Measurements from ENCODE around the gene CMC4. TPM values are rescaled to one million over a fixed set of nuclear protein-coding genes. Genes with fewer than 3 reads are reported as not detected.
A peak's percentile ranks its signal among the peaks of the same experiment; 100 is the strongest.

CMC4 gene
- total RNA-seq, 1 donor: 13.8 TPM

GRCh38 chrX:155094468-155095061 is 23.6 kb upstream of the CMC4 start:
- peak; percentile 38 for DNase-seq (ENCODE audit: low read depth)
- peak; percentile 63 for TF ChIP-seq CTCF (IDR thresholded peaks at IDR 0.05; ENCODE audit: insufficient read depth, low read depth, low read length)
- no peak overlapping the region for H3K4me3 ChIP-seq (ENCODE audit: low read depth, low read length)

- no peak for DNase-seq (ENCODE audit: low read depth)
- no peak overlapping the region for H3K4me3 ChIP-seq (ENCODE audit: low read depth, low read length)
- TF ChIP-seq CTCF (IDR thresholded peaks at IDR 0.05; ENCODE audit: insufficient read depth, low read depth, low read length): no peak
Measured at GRCh38 chrX:155086961-155087735, 16.2 kb upstream of the CMC4 start.

- peak; percentile 47 for TF ChIP-seq CTCF (IDR thresholded peaks at IDR 0.05; ENCODE audit: insufficient read depth, low read depth, low read length)
- peak; percentile 25 for DNase-seq (ENCODE audit: low read depth)
- H3K4me3 ChIP-seq (ENCODE audit: low read depth, low read length): no peak overlapping the region
Measured at GRCh38 chrX:155086202-155086840, 15.4 kb upstream of the CMC4 start.

GRCh38 chrX:155071694-155072280 is 851 bp upstream of the CMC4 start:
- H3K4me3 ChIP-seq (ENCODE audit: low read depth, low read length): peak overlapping the region; percentile 77
- no peak for TF ChIP-seq CTCF (IDR thresholded peaks at IDR 0.05; ENCODE audit: insufficient read depth, low read depth, low read length)
- DNase-seq (ENCODE audit: low read depth): peak; percentile 22

- TF ChIP-seq CTCF (IDR thresholded peaks at IDR 0.05; ENCODE audit: insufficient read depth, low read depth, low read length): no peak
- no peak for DNase-seq (ENCODE audit: low read depth)
- H3K4me3 ChIP-seq (ENCODE audit: low read depth, low read length): peak overlapping the region; percentile 69
Measured at GRCh38 chrX:155070663-155070974, 317 bp downstream of the CMC4 start.

GRCh38 chrX:155070038-155070437 is 898 bp downstream of the CMC4 start:
- no peak for TF ChIP-seq CTCF (IDR thresholded peaks at IDR 0.05; ENCODE audit: insufficient read depth, low read depth, low read length)
- H3K4me3 ChIP-seq (ENCODE audit: low read depth, low read length): peak overlapping the region; percentile 69
- DNase-seq (ENCODE audit: low read depth): peak; percentile 2
